ENCODE results near the gene KAZN.

GRCh38 chr1:15020943-15021745 is 422.7 kb downstream of the KAZN start:
- TF ChIP-seq EZH2phosphoT487 (IDR thresholded peaks at IDR 0.05; ENCODE audit: low read length), result no peak
- TF ChIP-seq CTCF (IDR thresholded peaks at IDR 0.05; ENCODE audit: low read length), result no peak
- no peak for TF ChIP-seq EZH2 (optimal IDR thresholded peaks at IDR 0.05; ENCODE audit: low read depth, low read length)

Data from MM.1S (cell line).